GM21786 (cell line): ENCODE data around the gene PMM1.
"Not testable (repeated sequence)": the region's sequence is repeated elsewhere in the genome, so short reads cannot be mapped to it uniquely, and the experiment has no call there.

Experiments
- ATAC-seq: cut with Tn5 transposase; IDR thresholded peaks from one replicate; pipeline ENCODE4 v1.9.1; 2021; ENCODE audit not compliant: unreplicated experiment

Gene PMM1

GRCh38 chr22:41597635-41597953 lies 8.0 kb upstream of the PMM1 start:
- no peak for ATAC-seq

- no peak for ATAC-seq
Observed at GRCh38 chr22:41596776-41597634, 7.4 kb upstream of the PMM1 start.

GRCh38 chr22:41595703-41596102 lies 6.1 kb upstream of the PMM1 start:
- ATAC-seq, result no peak

- ATAC-seq, result not testable (repeated sequence)
Observed at GRCh38 chr22:41593336-41593960, 3.8 kb upstream of the PMM1 start.

- no peak for ATAC-seq
Observed at GRCh38 chr22:41587347-41587723, 2.3 kb downstream of the PMM1 start.

GRCh38 chr22:41585898-41586297 lies 3.7 kb downstream of the PMM1 start:
- ATAC-seq, result no peak

- no peak for ATAC-seq
Observed at GRCh38 chr22:41584881-41585280, 4.8 kb downstream of the PMM1 start.

GRCh38 chr22:41582694-41583093 lies 6.9 kb downstream of the PMM1 start:
- no peak for ATAC-seq

DNA sequence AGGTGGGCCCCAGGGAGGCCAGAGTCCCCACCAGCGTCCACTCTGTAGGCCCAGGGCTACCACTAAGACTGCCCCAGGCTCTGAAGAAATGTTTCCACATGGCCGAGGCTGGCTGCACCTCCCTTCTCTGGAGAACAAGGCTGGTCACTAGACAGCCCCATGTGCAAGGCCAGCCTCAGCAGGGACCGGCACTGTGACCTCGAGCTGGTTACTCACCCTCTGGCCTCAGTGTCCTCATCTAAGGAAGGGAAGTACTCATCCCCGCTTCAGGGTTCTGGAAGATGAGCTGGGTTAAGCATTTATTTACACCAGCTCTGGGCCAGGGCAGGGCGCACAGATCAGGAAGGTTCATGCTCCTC lies 9.7 kb downstream of the PMM1 start:
- no peak for ATAC-seq

DNA sequence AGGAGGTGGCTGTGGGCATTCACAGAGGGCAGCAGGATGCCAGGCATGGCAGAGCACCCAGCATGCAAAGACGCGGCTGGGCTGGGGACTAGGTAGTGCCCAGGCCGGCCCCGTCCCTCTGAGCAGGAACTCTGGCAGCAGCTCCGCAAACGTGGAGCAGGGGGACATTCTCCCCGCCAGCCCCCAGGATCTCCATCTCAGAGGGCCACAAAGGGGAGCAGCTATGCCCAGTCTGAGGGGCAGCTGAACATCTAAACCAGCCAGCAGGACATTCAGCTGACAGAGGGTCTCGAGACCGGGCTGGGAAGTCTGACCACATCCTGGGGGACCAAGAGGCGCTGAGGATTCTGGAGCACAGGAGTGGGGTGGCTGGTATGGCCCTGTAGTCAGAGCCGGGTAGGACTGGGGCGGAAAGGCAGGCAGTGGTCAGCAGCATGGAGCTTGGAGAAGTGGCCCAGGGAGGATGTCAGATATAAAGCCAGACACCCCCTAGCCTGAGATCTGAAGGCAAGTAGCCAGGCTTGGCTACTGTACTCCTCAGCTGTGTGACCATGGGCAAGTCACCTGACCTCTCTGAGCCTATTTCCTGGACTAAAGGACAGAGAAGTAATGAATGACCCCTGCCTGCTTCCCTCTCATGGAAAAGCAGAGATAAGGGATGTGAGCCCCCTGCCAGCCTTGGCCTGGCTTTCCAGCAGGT lies 10.2 kb downstream of the PMM1 start:
- no peak for ATAC-seq

GRCh38 chr22:41578818-41579217 lies 10.8 kb downstream of the PMM1 start:
- ATAC-seq, result no peak

DNA sequence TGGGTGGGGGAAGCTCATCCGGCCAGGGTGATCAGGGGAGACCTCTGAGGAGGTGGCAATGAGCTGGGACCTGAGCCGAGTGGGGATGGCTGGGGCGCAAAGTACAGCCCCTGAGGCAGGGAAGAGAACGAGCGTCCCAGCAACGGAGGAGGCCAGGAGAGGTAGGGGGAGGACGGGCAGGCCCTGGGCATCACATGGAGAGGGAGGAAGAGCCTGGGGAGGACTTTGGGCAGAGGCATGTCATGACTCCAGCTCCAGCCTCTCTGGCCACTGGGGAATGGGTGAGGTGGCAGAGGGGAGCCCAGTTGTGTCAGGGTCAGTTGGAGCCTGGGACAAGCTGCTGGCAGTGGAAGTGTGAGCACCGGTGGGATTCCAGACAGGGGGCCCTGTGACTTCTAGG lies 11.5 kb downstream of the PMM1 start:
- ATAC-seq, result no peak

GRCh38 chr22:41576877-41577276 lies 12.8 kb downstream of the PMM1 start:
- ATAC-seq, result no peak

- no peak for ATAC-seq
Observed at GRCh38 chr22:41575533-41575932, 14.1 kb downstream of the PMM1 start.

GRCh38 chr22:41574847-41575381 lies 14.7 kb downstream of the PMM1 start:
- ATAC-seq, result no peak

GRCh38 chr22:41573677-41574076 lies 16.0 kb downstream of the PMM1 start:
- ATAC-seq, result no peak

GRCh38 chr22:41572305-41572704 lies 17.3 kb downstream of the PMM1 start:
- ATAC-seq, result not testable (repeated sequence)

DNA sequence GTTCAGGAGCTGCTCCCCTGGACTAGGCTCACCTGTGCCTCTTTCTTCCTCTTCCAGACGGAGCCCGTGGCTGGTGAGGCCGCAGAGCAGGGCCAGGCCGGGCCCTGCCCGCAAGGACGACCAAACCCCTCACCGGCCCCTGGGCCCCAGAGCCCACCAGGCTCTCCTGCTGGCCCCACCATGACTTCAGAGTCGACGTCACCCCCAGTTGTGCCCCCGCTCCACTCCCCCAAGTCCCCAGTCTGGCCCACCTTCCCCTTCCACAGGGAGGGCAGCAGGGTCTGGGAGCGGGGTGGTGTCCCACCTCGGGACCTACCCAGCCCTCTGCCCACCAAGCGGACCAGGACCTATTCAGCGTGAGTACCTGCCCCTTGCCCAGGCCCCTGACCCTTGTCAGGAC lies 17.9 kb downstream of the PMM1 start:
- no peak for ATAC-seq

DNA sequence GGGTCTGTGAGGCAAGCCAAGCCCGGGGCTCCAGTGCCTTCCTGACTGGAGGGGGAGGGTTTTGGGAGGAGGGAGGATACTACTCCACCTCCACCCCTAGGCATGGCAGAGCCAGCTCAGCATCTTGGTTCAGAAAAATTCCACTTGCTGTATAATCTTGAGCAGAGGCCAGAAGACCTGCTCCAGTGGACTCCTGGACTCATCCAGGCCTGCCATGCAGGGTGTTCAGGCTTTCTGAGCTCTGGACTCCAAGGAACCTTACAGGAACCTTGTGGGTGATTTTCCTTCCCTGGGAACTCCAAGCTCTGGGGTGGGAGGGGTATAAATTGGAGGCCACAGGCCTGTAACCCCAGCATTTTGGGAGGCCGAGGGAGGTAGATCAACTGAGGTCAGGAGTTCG lies 19.4 kb downstream of the PMM1 start:
- ATAC-seq, result no peak

- ATAC-seq, result no peak
Observed at GRCh38 chr22:41568811-41569210, 20.8 kb downstream of the PMM1 start.

DNA sequence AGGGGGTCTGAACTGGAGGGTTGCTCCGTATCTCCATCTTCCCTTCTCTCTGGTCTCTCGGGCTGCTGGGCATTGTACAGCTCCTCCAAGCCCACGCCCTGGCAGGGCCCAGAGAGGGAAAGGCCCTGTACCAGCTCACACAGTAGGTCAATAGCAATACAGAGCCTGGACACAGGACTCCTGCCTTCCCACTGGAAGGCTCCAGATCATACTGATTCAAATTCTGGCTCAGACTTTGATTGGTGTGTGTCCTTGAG lies 22.2 kb downstream of the PMM1 start:
- no peak for ATAC-seq

GRCh38 chr22:41565403-41566054 lies 24.1 kb downstream of the PMM1 start:
- no peak for ATAC-seq
